ENCODE data around the gene CES1.

CES1 gene

DNA sequence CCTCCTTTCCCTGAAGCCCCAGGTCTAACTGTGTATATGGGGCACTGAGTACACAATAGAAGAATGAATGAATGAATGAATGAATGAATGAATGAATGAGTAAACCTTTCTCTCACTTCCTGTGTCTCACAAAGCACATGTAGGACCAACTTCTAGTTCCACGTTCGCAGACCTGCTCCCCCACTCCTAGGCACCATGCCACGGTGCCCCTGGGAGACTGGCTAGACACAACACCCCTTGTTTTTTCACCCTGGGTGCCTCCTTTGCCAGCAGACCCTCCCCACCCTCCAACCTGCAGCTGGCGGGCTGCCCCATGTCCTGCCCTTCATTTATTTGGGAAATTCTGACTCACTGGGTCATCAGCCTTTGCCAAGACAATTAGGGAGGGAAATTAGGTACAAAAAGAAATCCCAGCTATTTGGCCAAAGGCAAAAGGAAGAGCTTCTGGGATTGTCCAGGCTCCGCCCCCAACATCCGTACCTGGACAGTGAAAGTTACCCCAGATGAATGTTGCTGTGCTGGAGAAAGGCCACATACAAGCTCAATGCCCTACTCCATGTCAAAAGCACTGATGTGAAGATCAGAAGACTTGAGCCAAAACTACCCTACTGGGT is 7.7 kb downstream of the CES1 start:
- H3K27me3 ChIP-seq (ENCODE audit: control insufficient read depth, insufficient read depth, low read length), result no peaks in the 10 kb centered on the region

DNA sequence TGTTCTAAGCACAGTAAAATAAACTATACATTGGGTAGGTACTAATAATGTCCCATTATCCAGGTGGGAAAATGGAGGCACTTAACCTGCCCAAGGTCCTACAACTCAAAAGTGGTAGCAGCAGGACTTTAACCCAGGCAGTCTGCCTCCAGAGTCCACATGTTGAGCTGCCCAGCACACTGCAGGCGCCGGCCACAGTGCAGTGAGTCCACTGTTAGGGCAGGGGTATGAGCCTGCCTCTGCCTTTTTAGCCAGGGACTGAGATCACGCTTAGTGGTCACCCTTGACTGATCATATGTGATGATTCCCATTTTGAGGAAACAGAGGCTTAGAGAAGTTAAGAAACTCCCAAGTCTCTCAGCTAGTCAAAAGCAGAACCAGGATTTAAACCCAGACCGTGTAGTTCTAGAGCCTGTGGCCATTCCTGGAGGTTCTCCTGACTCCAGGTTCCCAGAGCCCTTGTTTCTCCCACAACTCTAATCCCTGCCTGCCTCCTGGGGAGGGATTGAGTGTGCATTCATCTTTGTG is 8.4 kb downstream of the CES1 start:
- TF ChIP-seq, protein P1, sequence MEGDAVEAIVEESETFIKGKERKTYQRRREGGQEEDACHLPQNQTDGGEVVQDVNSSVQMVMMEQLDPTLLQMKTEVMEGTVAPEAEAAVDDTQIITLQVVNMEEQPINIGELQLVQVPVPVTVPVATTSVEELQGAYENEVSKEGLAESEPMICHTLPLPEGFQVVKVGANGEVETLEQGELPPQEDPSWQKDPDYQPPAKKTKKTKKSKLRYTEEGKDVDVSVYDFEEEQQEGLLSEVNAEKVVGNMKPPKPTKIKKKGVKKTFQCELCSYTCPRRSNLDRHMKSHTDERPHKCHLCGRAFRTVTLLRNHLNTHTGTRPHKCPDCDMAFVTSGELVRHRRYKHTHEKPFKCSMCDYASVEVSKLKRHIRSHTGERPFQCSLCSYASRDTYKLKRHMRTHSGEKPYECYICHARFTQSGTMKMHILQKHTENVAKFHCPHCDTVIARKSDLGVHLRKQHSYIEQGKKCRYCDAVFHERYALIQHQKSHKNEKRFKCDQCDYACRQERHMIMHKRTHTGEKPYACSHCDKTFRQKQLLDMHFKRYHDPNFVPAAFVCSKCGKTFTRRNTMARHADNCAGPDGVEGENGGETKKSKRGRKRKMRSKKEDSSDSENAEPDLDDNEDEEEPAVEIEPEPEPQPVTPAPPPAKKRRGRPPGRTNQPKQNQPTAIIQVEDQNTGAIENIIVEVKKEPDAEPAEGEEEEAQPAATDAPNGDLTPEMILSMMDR (IDR thresholded peaks at IDR 0.05), result no peak

More for the DNA sequence above, 7.7 kb downstream of the CES1 start:
- H3K4me2 ChIP-seq (ENCODE audit: low read length), result no peak overlapping the region
- no peak overlapping the region for H3K9ac ChIP-seq
- no peaks in the 10 kb centered on the region for H3K9me3 ChIP-seq (ENCODE audit: control insufficient read depth, low read length)
- no peaks in the 10 kb centered on the region for H3K79me2 ChIP-seq
- TF ChIP-seq, protein P1 (IDR thresholded peaks at IDR 0.05), result no peak
- no peak overlapping the region for H3K4me3 ChIP-seq (ENCODE audit: low read depth, low read length)
- H3K36me3 ChIP-seq (ENCODE audit: control insufficient read depth, insufficient read depth, low read length), result no peaks in the 10 kb centered on the region
- no peaks in the 10 kb centered on the region for H3K4me1 ChIP-seq
- H2AFZ ChIP-seq, result no peak overlapping the region
- no peak overlapping the region for H3K27ac ChIP-seq

DNA sequence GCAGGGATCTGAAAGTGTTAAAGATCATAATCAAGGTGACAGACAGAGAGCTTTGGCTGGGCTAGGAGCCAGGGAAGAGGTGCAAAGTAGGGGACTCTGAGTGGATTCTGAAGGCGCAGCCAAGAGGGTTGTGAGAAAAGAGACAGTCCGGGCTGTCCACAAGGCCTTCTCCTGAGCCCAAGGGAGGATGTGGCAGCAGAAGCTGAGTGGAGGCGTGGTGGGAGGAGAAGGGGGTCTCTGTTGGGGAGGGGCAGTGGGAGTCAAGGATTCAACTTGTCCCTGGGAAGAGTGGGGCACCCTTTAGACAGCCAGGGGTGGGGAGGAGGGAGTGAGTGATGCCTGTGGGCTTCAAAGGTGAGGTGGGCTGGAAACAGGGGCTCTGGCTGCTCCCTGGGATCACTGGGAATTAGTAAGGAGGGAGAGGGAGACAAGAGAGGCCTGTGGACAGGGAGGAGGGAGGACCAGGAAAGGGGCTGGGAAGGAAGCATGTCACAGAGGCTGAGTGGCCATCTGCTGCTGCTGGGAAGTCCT is 10.6 kb downstream of the CES1 start:
- H3K9ac ChIP-seq, result no peak overlapping the region
- no peaks in the 10 kb centered on the region for H3K27me3 ChIP-seq (ENCODE audit: control insufficient read depth, insufficient read depth, low read length)

More for the DNA sequence above, 8.4 kb downstream of the CES1 start:
- Histone ChIP-seq H3K79me2 (no peaks in the 10 kb centered on the region), H3K36me3 (ENCODE audit: control insufficient read depth, insufficient read depth, low read length) (no peaks in the 10 kb centered on the region), H3K27ac (no peak overlapping the region), H3K9ac (no peak overlapping the region), H3K27me3 (ENCODE audit: control insufficient read depth, insufficient read depth, low read length) (no peaks in the 10 kb centered on the region), H3K4me2 (ENCODE audit: low read length) (no peak overlapping the region), H3K9me3 (ENCODE audit: control insufficient read depth, low read length) (no peaks in the 10 kb centered on the region), H3K4me1 (no peaks in the 10 kb centered on the region), H2AFZ (no peak overlapping the region), H3K4me3 (ENCODE audit: low read depth, low read length) (no peak overlapping the region)

DNA sequence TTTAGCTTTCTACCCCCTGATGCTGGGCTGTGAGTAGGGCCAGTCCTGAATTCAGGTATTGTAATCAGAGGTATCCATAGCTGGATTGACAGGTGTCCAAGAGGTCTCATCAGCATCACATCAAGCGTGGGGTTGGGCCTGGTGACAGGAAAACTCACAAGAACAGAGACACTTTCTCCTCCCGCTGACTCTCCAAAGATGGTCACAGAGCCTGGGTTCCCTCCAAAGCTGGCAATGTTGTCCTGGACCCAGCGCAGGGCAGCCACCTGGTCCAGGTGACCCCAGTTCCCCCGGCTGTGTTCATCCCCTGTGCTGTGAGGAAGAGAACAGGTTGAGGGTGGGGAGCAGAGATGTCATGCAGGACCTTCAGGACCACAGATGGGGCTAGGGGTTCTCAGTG is 11.7 kb downstream of the CES1 start:
- no peak overlapping the region for H3K9ac ChIP-seq
- no peak overlapping the region for H3K27ac ChIP-seq
- no peak overlapping the region for H2AFZ ChIP-seq
- H3K9me3 ChIP-seq (ENCODE audit: control insufficient read depth, low read length), result no peaks in the 10 kb centered on the region
- no peaks in the 10 kb centered on the region for H3K27me3 ChIP-seq (ENCODE audit: control insufficient read depth, insufficient read depth, low read length)
- TF ChIP-seq, protein P1 (IDR thresholded peaks at IDR 0.05), result no peak
- no peaks in the 10 kb centered on the region for H3K36me3 ChIP-seq (ENCODE audit: control insufficient read depth, insufficient read depth, low read length)
- H3K4me1 ChIP-seq, result no peaks in the 10 kb centered on the region
- H3K79me2 ChIP-seq, result no peaks in the 10 kb centered on the region
- H3K4me2 ChIP-seq (ENCODE audit: low read length), result no peak overlapping the region
- no peak overlapping the region for H3K4me3 ChIP-seq (ENCODE audit: low read depth, low read length)

More for the DNA sequence above, 10.6 kb downstream of the CES1 start:
- H2AFZ ChIP-seq, result no peak overlapping the region
- H3K4me1 ChIP-seq, result no peaks in the 10 kb centered on the region
- no peak overlapping the region for H3K27ac ChIP-seq
- no peak overlapping the region for H3K4me2 ChIP-seq (ENCODE audit: low read length)
- no peak overlapping the region for H3K4me3 ChIP-seq (ENCODE audit: low read depth, low read length)
- TF ChIP-seq, protein P1 (IDR thresholded peaks at IDR 0.05), result no peak
- no peaks in the 10 kb centered on the region for H3K79me2 ChIP-seq
- H3K36me3 ChIP-seq (ENCODE audit: control insufficient read depth, insufficient read depth, low read length), result no peaks in the 10 kb centered on the region
- H3K9me3 ChIP-seq (ENCODE audit: control insufficient read depth, low read length), result no peaks in the 10 kb centered on the region

DNA sequence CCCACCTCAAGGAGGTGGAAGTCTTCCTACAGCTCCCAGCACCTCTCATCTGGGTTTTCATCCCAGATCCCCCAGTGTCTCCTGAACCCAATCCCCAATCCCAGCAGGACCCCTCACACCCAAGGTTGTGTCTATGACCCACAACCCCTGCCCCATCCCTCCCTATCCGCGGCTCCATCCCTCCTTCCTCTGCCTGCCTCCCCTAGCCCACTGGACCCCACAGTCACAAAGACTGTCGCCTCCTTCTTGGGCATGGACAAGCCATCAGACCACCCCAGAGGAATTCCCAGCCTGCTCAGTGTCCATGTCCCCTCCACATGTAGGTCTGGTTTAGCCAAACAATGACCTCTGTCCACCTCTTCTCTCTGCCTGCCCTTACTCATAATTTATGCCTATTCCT is 12.3 kb downstream of the CES1 start:
- TF ChIP-seq, protein P1 (IDR thresholded peaks at IDR 0.05), result no peak
- H3K27ac ChIP-seq, result no peak overlapping the region

More for the DNA sequence above, 12.3 kb downstream of the CES1 start:
- H3K4me2 ChIP-seq (ENCODE audit: low read length), result no peak overlapping the region
- no peaks in the 10 kb centered on the region for H3K27me3 ChIP-seq (ENCODE audit: control insufficient read depth, insufficient read depth, low read length)
- no peaks in the 10 kb centered on the region for H3K36me3 ChIP-seq (ENCODE audit: control insufficient read depth, insufficient read depth, low read length)
- no peak overlapping the region for H2AFZ ChIP-seq
- H3K9ac ChIP-seq, result no peak overlapping the region
- H3K9me3 ChIP-seq (ENCODE audit: control insufficient read depth, low read length), result no peaks in the 10 kb centered on the region
- H3K79me2 ChIP-seq, result no peaks in the 10 kb centered on the region
- no peaks in the 10 kb centered on the region for H3K4me1 ChIP-seq
- no peak overlapping the region for H3K4me3 ChIP-seq (ENCODE audit: low read depth, low read length)
